GM12878 (cell line): ENCODE measurements around the gene FADS1. TPM values are rescaled to one million over a fixed set of nuclear protein-coding genes. Genes with fewer than 3 reads are reported as not detected.

Experiments used
- ASH2L ChIP-seq: fragments of 300-600, 200-600 bp; sonication (generic); IDR thresholded peaks from 2 replicates; pipeline ENCODE4 v1.6.1; 2017; ENCODE audit warnings: low read depth, mild to moderate bottlenecking, borderline replicate concordance
- BHLHE40 ChIP-seq, 2 experiments: fragments of 450-650 bp in 1 of 2; IDR thresholded peaks; 2 replicates each; pipeline ENCODE4 v1.6.1; 2011 to 2017; ENCODE audit warnings: low read depth in 2 of 2, borderline replicate concordance in 1 of 2, improper control_type of control experiment in 1 of 2, low read length in 1 of 2, mild to moderate bottlenecking in 1 of 2
- CHD1 ChIP-seq: IDR thresholded peaks from 2 replicates; pipeline ENCODE4 v1.6.1; 2012; ENCODE audit warnings: low read depth, low read length, improper control_type of control experiment
- CHD2 ChIP-seq: IDR thresholded peaks from 2 replicates; pipeline ENCODE4 v1.6.1; 2011; ENCODE audit warnings: low read depth, low read length, improper control_type of control experiment, borderline replicate concordance
- CHD4 ChIP-seq: fragments of 200-600 bp; sonication (generic); IDR thresholded peaks from 2 replicates; pipeline ENCODE4 v1.6.1; 2016; ENCODE audit warnings: mild to moderate bottlenecking
- CREB1 ChIP-seq: IDR thresholded peaks from 2 replicates; pipeline ENCODE4 v1.6.1; 2012; ENCODE audit warnings: low read depth, mild to moderate bottlenecking, inconsistent platforms
- CREM ChIP-seq: IDR thresholded peaks from 2 replicates; pipeline ENCODE4 v1.6.1; 2014; ENCODE audit warnings: antibody characterized with exemption, low read depth
- E4F1 ChIP-seq: fragments of 450-650 bp; IDR thresholded peaks from 2 replicates; pipeline ENCODE4 v1.6.1; 2018; ENCODE audit warnings: borderline replicate concordance, mild to moderate bottlenecking; ENCODE audit not compliant: partially characterized antibody
- EED ChIP-seq: sonication (generic); IDR thresholded peaks from 2 replicates; pipeline ENCODE4 v1.6.1; 2016; ENCODE audit warnings: antibody characterized with exemption, low read depth
- EZH2 ChIP-seq: IDR thresholded peaks from 2 replicates; pipeline ENCODE4 v1.6.1; 2012; ENCODE audit warnings: low read depth, mild to moderate bottlenecking, control low read depth, inconsistent platforms, low read length, borderline replicate concordance; ENCODE audit not compliant: control insufficient read depth
- FOS ChIP-seq: IDR thresholded peaks from 3 replicates; pipeline ENCODE4 v1.6.1; 2011; ENCODE audit warnings: borderline replicate concordance; ENCODE audit not compliant: insufficient read length; ENCODE audit errors: extremely low read depth
- GABPA ChIP-seq: IDR thresholded peaks from 2 replicates; pipeline ENCODE4 v1.6.1; 2014; ENCODE audit warnings: antibody characterized with exemption, low read depth, mild to moderate bottlenecking, inconsistent platforms
- IKZF1 ChIP-seq: fragments of 450-650 bp; conservative IDR thresholded peaks from 2 replicates; pipeline ENCODE4 v1.6.1; 2017; ENCODE audit warnings: antibody characterized with exemption, mild to moderate bottlenecking
- IKZF2 ChIP-seq, 2 experiments: fragments of 450-650 bp; IDR thresholded peaks; 2 replicates each; pipeline ENCODE4 v1.6.1; 2017; ENCODE audit warnings: mild to moderate bottlenecking in 2 of 2, moderate library complexity in 2 of 2
- JUND ChIP-seq: IDR thresholded peaks from 2 replicates; pipeline ENCODE4 v1.6.1; 2012; ENCODE audit warnings: low read depth, mild to moderate bottlenecking, low read length, improper control_type of control experiment, moderate library complexity
- LARP7 ChIP-seq: fragments of 450-650 bp; IDR thresholded peaks from 2 replicates; pipeline ENCODE4 v1.6.1; 2017; ENCODE audit warnings: mild to moderate bottlenecking
- MEF2A ChIP-seq: IDR thresholded peaks from 2 replicates; pipeline ENCODE4 v1.6.1; 2011; ENCODE audit warnings: low read depth, mild to moderate bottlenecking, low read length, moderate library complexity; ENCODE audit not compliant: insufficient read depth
- MTA2 ChIP-seq: fragments of 450-650 bp; IDR thresholded peaks from 2 replicates; pipeline ENCODE4 v1.6.1; 2016; ENCODE audit warnings: low read depth, mild to moderate bottlenecking, moderate library complexity
- NR2F1 ChIP-seq: fragments of 450-650 bp; conservative IDR thresholded peaks from 2 replicates; pipeline ENCODE4 v1.6.1; 2017; ENCODE audit warnings: mild to moderate bottlenecking
- RUNX3 ChIP-seq: IDR thresholded peaks from 2 replicates; pipeline ENCODE4 v1.6.1; 2012; ENCODE audit warnings: low read length, inconsistent platforms
- SMAD1 ChIP-seq: fragments of 450-650 bp; IDR thresholded peaks from 2 replicates; pipeline ENCODE4 v1.6.1; 2018; ENCODE audit warnings: mild to moderate bottlenecking, low read depth; ENCODE audit not compliant: partially characterized antibody
- SREBF1 ChIP-seq: IDR thresholded peaks from 2 replicates; pipeline ENCODE4 v1.6.1; 2012; ENCODE audit warnings: mild to moderate bottlenecking, low read length
- SREBF2 ChIP-seq: IDR thresholded peaks from 2 replicates; pipeline ENCODE4 v1.6.1; 2012; ENCODE audit warnings: mild to moderate bottlenecking, low read length
- SUZ12 ChIP-seq: fragments of 200-600 bp; sonication (generic); IDR thresholded peaks from one replicate; pipeline ENCODE4 v1.6.1; 2018; ENCODE audit warnings: antibody characterized with exemption, mild to moderate bottlenecking; ENCODE audit not compliant: unreplicated experiment
- TCF12 ChIP-seq: IDR thresholded peaks from 2 replicates; pipeline ENCODE4 v1.6.1; 2011; ENCODE audit warnings: low read depth, mild to moderate bottlenecking, low read length
- ZNF217 ChIP-seq: fragments of 450-650 bp; IDR thresholded peaks from 2 replicates; pipeline ENCODE4 v1.6.1; 2017; ENCODE audit warnings: antibody characterized with exemption, mild to moderate bottlenecking
- polyA plus RNA-seq, 11 experiments: library from polyadenylated mRNA; depleted of rRNA in 4 of 11; unstranded in 6 of 11; stranded (reverse) in 5 of 11; fragments of >200 nt; fragmentation: Nextera tagmentation in 4 of 11; fragmentation: Illumina TruSeq in 1 of 11; extraction: Ambion mirVana in 4 of 11; extraction: Trizol in 1 of 11; gene quantifications; 1 replicate in 1 of 11; 2 replicates in 10 of 11; pipeline versions ENCODE4 v1.2.1 to v1.2.3, GENCODE V29; 2011 to 2016; ENCODE audit warnings: inconsistent platforms in 2 of 11, missing spikeins in 2 of 11, low read depth in 1 of 11
- total RNA-seq, 4 experiments: library from RNA; depleted of rRNA in 3 of 4; stranded (reverse); fragments of >200 nt in 3 of 4; fragmentation: Illumina TruSeq in 1 of 4; extraction: Trizol in 1 of 4; gene quantifications; 2 replicates each; pipeline versions ENCODE4 v1.2.1 to v1.2.3, GENCODE V29; 2013 to 2021
- TF ChIP-seq, protein P1 (sequence below): fragments of 450-650 bp; IDR thresholded peaks from 2 replicates; pipeline ENCODE4 v1.6.1; 2017; ENCODE audit warnings: mild to moderate bottlenecking, moderate library complexity

FADS1 gene
- total and polyA plus RNA-seq, 10 of the 15 experiments (the other 5 are each of a cell fraction or from before 2014, with no cell fraction given), result 8.8 to 73.9 (median 39.0) TPM

DNA sequence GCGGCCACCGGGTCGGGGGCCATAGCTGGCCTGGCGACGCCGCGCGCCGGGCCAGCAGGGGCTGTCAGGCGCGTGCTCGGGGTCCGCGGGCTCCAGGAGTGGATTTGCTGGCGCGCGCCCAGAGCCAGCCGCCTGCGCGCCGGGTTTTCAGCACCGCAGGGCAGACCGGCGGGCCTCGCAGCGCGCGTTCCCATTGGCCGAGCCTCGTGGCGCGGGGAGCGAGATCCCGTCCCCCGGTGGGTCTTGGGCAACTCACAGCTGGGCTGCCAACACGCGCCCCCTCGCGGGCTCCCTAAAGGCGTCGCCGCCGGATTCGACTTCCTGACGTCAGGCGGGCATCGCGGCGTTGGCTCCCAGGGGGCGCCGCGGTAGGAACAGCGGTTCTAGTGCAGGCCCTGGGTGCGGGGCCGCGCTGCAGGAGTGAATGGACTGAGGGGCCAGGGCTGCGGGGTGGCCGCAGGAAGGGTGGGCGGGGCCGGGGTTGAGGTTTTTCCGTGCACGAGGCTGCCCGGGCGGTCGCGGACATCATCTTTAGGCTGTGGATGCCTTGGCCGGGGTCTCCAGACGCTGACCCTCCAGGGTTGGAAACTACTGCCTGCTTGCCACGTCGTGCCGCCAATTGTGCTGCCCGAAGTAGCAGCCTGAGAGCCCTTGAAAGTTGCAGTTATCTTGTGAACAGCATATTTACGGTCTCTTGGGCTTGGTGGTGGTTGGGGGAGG, at the start of gene FADS1 (continued):
- no peak for TF ChIP-seq FOS
- peak; percentile 74; the same call in 1 of the 2 replicates for TF ChIP-seq CHD2
- no peak for TF ChIP-seq SREBF2
- TF ChIP-seq E4F1, result no peak
- no peak for TF ChIP-seq CHD1
- peak; percentile 91 for TF ChIP-seq IKZF1
- peak; percentile 85 for TF ChIP-seq CREM
- no peak for TF ChIP-seq JUND
- TF ChIP-seq, protein P1, sequence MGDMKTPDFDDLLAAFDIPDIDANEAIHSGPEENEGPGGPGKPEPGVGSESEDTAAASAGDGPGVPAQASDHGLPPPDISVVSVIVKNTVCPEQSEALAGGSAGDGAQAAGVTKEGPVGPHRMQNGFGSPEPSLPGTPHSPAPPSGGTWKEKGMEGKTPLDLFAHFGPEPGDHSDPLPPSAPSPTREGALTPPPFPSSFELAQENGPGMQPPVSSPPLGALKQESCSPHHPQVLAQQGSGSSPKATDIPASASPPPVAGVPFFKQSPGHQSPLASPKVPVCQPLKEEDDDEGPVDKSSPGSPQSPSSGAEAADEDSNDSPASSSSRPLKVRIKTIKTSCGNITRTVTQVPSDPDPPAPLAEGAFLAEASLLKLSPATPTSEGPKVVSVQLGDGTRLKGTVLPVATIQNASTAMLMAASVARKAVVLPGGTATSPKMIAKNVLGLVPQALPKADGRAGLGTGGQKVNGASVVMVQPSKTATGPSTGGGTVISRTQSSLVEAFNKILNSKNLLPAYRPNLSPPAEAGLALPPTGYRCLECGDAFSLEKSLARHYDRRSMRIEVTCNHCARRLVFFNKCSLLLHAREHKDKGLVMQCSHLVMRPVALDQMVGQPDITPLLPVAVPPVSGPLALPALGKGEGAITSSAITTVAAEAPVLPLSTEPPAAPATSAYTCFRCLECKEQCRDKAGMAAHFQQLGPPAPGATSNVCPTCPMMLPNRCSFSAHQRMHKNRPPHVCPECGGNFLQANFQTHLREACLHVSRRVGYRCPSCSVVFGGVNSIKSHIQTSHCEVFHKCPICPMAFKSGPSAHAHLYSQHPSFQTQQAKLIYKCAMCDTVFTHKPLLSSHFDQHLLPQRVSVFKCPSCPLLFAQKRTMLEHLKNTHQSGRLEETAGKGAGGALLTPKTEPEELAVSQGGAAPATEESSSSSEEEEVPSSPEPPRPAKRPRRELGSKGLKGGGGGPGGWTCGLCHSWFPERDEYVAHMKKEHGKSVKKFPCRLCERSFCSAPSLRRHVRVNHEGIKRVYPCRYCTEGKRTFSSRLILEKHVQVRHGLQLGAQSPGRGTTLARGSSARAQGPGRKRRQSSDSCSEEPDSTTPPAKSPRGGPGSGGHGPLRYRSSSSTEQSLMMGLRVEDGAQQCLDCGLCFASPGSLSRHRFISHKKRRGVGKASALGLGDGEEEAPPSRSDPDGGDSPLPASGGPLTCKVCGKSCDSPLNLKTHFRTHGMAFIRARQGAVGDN, result peak; percentile 82
- peak; percentile 78 for TF ChIP-seq CREB1
- no peak for TF ChIP-seq EZH2
- TF ChIP-seq RUNX3, result no peak
- TF ChIP-seq MEF2A, result no peak
- peak; percentile 47; the same call in 1 of the 2 replicates for TF ChIP-seq ZNF217
- no peak for TF ChIP-seq SUZ12
- TF ChIP-seq BHLHE40 (IDR thresholded peaks at IDR 0.05; ENCODE audit: borderline replicate concordance in 1 of 2, low read depth in 2 of 2, low read length in 1 of 2), result peak in 1 of 2 experiments; percentile 72; a peak in 2 of 4 replicates
- no peak for TF ChIP-seq TCF12
- TF ChIP-seq EED, result peak; percentile 63; the same call in 1 of the 2 replicates
- no peak for TF ChIP-seq SREBF1
- TF ChIP-seq GABPA, result no peak
- TF ChIP-seq NR2F1, result peak; percentile 58; the same call in 1 of the 2 replicates
- TF ChIP-seq MTA2, result no peak
- TF ChIP-seq CHD4, result no peak
- TF ChIP-seq SMAD1, result no peak
- TF ChIP-seq IKZF2 (IDR thresholded peaks at IDR 0.05), result peak; percentile 51 to 70; a peak in 3 of 4 replicates
- TF ChIP-seq LARP7, result peak; percentile 88; the same call in 1 of the 2 replicates
- no peak for TF ChIP-seq ASH2L
